Testis (tissue), 5 donors: ENCODE measurements around the gene LARP1. TPM values are rescaled to one million over a fixed set of nuclear protein-coding genes. Genes with fewer than 3 reads are reported as not detected.

Source experiments
- DNase-seq: peaks from one replicate; pipeline ENCODE4 v3.0.0-alpha.2; 2019
- H3K27ac ChIP-seq, 2 donors: fragments of 200-600 bp; sonication (generic); one replicate each; pipeline ENCODE4 v1.5.1; 2019
- H3K27me3 ChIP-seq: fragments of 200-600 bp; sonication (generic); one replicate; pipeline ENCODE4 v1.5.1; 2019
- H3K36me3 ChIP-seq: fragments of 200-600 bp; sonication (generic); one replicate; pipeline ENCODE4 v1.5.1; 2017; ENCODE audit warnings: low read depth; ENCODE audit errors: missing control alignments
- H3K4me1 ChIP-seq: fragments of 200-600 bp; sonication (generic); one replicate; pipeline ENCODE4 v1.5.1; 2019
- H3K4me3 ChIP-seq, 2 donors: fragments of 200-600 bp; sonication (generic); one replicate each; pipeline ENCODE4 v1.5.1; 2017 to 2019
- H3K9me3 ChIP-seq: fragments of 200-600 bp; sonication (generic); one replicate; pipeline ENCODE4 v1.5.1; 2017
- POLR2A ChIP-seq: fragments of 450-650 bp; IDR thresholded peaks from one replicate; pipeline ENCODE4 v1.6.1; 2017; ENCODE audit warnings: antibody characterized with exemption, mild to moderate bottlenecking, moderate library complexity
- WGBS, 2 donors: methylation state at CpG; one replicate each; pipeline ENCODE4 v1.1.5; 2018; 5-methylcytosine and 5-hydroxymethylcytosine counted together
- intact Hi-C: fragments of 100-400 bp; cut with DNase I; formaldehyde crosslinking; loops from one replicate; pipeline ENCODE4 v1.15.1; 2023; ENCODE audit warnings: low total_unique reads
- long read RNA-seq, 2 donors: transcript quantifications; one replicate each; lab custom pipeline, GENCODE V29; 2026
- polyA plus RNA-seq: library from polyadenylated mRNA; stranded (reverse); fragments of 350-450 nt; fragmentation: Illumina TruSeq; extraction: RNeasy Lipid Tissue Mini Kit (QIAGEN cat#74804); gene quantifications from one replicate; pipeline ENCODE4 v1.2.3, GENCODE V29; 2014; ENCODE audit warnings: low read depth, low replicate concordance; ENCODE audit not compliant: insufficient read depth
- total RNA-seq, 2 donors: library from RNA; depleted of rRNA; stranded (reverse); fragments of >200 nt; gene quantifications; one replicate each; pipeline ENCODE4 v1.2.3, GENCODE V29; 2016
- TF ChIP-seq, protein P1 (sequence below), 3 experiments: fragments of 450-650 bp in 2 of 3; fragments of 200-600 bp in 1 of 3; sonication (generic) in 1 of 3; IDR thresholded peaks; one replicate each; pipeline ENCODE4 v1.5.1; 2016 to 2019; ENCODE audit warnings: antibody characterized with exemption in 3 of 3, mild to moderate bottlenecking in 2 of 3, moderate library complexity in 1 of 3

Gene LARP1
- total RNA-seq = 100 to 1,000 TPM; 169 to 174 TPM
- 118 TPM for polyA plus RNA-seq
- long read RNA-seq, donor 1 = 0 reads
- long read RNA-seq, donor 2, partial matches to known transcripts = 0 of 5 reads
- long read RNA-seq, donor 2, other reads (novel, unspliced or antisense) = 0 of 5 reads

DNA sequence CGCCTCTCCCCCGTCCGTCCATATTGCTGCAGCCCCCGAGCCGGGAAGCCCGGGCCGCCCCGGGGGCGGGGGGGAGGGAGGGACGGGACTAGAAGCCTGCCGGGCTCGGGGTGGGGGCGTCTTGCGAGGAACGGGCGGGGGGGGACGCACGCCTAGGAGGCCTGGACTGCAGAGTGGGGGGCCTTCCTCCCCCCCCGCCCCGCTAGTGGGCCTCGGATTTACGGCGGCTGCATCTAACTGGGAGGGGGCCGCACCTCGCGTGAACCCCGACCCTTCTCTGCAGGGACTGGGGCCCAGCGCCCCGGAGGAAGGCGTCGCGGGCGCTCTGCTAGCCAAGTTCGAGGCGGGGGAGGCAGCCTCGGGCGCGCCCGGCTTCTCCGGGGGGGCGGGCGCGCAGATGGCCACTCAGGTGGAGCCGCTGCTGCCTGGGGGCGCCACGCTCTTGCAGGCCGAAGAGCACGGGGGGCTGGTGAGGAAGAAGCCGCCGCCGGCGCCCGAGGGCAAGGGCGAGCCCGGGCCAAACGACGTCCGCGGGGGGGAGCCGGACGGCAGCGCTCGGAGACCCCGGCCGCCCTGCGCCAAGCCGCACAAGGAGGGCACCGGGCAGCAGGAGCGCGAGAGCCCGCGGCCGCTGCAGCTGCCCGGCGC is at the start of gene LARP1:
TSS of gene LARP1 (plus strand) at position 17 of the 648 bp plus-strand sequence. CDS start at position 398, 381 bp downstream.
- peak; percentile 63 for DNase-seq
- intact Hi-C loops = loop anchor here (5.0 to 10.0 kb wide), 2 partner anchors 71 to 102 kb away; partner anchors contain the start of gene CNOT8
- no peak for TF ChIP-seq POLR2A
- TF ChIP-seq, protein P1, sequence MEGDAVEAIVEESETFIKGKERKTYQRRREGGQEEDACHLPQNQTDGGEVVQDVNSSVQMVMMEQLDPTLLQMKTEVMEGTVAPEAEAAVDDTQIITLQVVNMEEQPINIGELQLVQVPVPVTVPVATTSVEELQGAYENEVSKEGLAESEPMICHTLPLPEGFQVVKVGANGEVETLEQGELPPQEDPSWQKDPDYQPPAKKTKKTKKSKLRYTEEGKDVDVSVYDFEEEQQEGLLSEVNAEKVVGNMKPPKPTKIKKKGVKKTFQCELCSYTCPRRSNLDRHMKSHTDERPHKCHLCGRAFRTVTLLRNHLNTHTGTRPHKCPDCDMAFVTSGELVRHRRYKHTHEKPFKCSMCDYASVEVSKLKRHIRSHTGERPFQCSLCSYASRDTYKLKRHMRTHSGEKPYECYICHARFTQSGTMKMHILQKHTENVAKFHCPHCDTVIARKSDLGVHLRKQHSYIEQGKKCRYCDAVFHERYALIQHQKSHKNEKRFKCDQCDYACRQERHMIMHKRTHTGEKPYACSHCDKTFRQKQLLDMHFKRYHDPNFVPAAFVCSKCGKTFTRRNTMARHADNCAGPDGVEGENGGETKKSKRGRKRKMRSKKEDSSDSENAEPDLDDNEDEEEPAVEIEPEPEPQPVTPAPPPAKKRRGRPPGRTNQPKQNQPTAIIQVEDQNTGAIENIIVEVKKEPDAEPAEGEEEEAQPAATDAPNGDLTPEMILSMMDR (IDR thresholded peaks at IDR 0.05) = no peak
- Histone ChIP-seq H3K4me3 (peak within 1 kb of the TSS; percentile 90 to 99), H3K27me3 (no peaks in the 10 kb centered on the region), H3K4me1 (peaks cover 27% of the 10 kb centered on the region), H3K9me3 (no peaks in the 10 kb centered on the region), H3K27ac (peak within 1 kb of the TSS; percentile 99), H3K36me3 (no peaks in the 10 kb centered on the region)
- WGBS, 2 donors = 1% methylated on average over 42 of the region's 75 CpGs; no CpG with 5 or more reads in 1 of the 2 donors

DNA sequence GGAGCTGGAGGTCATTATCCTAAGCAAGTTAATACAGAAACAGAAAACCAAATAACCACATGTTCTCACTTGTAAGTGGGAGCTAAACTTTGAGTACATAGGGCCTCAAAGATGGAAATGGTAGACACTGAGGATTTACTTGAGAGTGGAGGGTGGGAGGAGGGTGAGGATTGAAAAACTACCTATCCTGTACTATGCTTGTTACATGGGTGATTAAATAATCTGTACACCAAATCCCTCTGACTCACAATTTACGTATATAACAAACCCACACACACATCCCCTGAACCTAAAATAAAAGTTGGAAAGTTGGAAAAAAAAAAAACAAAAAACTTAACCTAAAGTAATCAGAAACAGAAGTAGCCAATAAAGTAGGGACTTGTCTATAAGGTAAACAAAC is 48.8 kb upstream of the LARP1 start:
- Histone ChIP-seq H3K9me3 (no peaks in the 10 kb centered on the region), H3K27ac (no peak overlapping the region), H3K27me3 (no peaks in the 10 kb centered on the region), H3K4me1 (no peaks in the 10 kb centered on the region), H3K4me3 (no peak overlapping the region), H3K36me3 (no peaks in the 10 kb centered on the region)
- no peak for DNase-seq
- TF ChIP-seq, protein P1 (IDR thresholded peaks at IDR 0.05) = no peak
- TF ChIP-seq POLR2A = no peak
- WGBS, 2 donors = 95 to 96% methylated on average over 1 of the region's 1 CpG
- intact Hi-C loops = no loop called here

DNA sequence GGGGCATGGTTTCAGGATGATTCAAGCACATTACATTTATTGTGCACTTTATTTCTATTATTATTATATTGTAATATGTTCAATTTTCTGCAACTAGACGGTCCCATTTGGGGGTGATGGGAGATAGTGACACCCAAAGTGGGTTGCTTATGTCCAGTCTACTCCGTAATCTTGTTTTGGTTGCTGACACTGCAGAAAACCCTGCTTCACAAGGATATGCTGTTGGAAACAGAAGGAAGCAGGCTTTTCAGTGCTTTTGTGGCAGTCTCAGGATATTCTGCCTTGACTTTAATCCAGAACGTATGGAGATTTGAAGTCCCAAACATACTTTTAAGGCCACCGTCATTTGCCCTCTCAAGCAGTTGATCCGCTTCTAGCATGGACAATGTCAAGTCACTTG is 47.5 kb upstream of the LARP1 start:
- WGBS, 2 donors = 94% methylated on average over 5 of the region's 5 CpGs
- H3K36me3 ChIP-seq = no peaks in the 10 kb centered on the region
- TF ChIP-seq, protein P1 (IDR thresholded peaks at IDR 0.05) = no peak
- no peak for TF ChIP-seq POLR2A
- DNase-seq = no peak
- no peak overlapping the region for H3K4me3 ChIP-seq
- intact Hi-C loops = no loop called here
- no peaks in the 10 kb centered on the region for H3K9me3 ChIP-seq
- no peaks in the 10 kb centered on the region for H3K27me3 ChIP-seq
- H3K4me1 ChIP-seq = no peaks in the 10 kb centered on the region
- no peak overlapping the region for H3K27ac ChIP-seq

DNA sequence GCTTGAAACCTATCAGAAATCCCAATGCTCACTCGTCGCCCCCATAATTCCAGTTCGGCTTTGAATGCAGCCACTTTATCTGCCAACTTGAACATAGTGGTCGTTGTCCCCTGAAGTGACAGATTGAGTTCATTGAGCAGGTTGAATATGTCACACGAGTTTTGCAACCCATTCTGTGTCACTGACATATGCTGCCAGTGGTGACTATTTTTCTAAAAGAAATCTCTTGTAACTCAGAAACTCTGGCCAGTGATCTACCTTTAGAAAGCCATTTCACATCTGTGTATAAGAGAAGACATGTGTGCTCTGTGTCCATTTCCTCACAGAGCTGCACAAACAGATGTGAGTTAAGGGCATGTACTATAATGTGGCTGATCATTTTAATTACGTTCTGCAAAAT is 47.0 kb upstream of the LARP1 start:
- H3K9me3 ChIP-seq = no peaks in the 10 kb centered on the region
- DNase-seq = no peak
- TF ChIP-seq, protein P1 (IDR thresholded peaks at IDR 0.05) = no peak
- no peak for TF ChIP-seq POLR2A

More for the DNA sequence above, 47.0 kb upstream of the LARP1 start:
- 88 to 90% methylated on average over 6 of the region's 6 CpGs for WGBS, 2 donors
- intact Hi-C loops = no loop called here
- Histone ChIP-seq H3K4me3 (no peak overlapping the region), H3K27me3 (no peaks in the 10 kb centered on the region), H3K27ac (no peak overlapping the region), H3K4me1 (peaks cover 4% of the 10 kb centered on the region), H3K36me3 (no peaks in the 10 kb centered on the region)
